DOHH2 (cell line): ENCODE measurements around the gene PRKAR1B.

ENCODE experiments used
- H3F3A ChIP-seq: fragments of 200-600 bp; sonication (generic), shearing (Covaris generic); 2 replicates; pipeline ENCODE4 v1.6.0; 2016; ENCODE audit warnings: antibody characterized with exemption, mild to moderate bottlenecking; ENCODE audit not compliant: control insufficient read depth, insufficient read depth
- H3K27ac ChIP-seq: fragments of 200-600 bp; sonication (generic); 2 replicates; pipeline ENCODE4 v1.5.1; 2014; ENCODE audit warnings: low read depth, mild to moderate bottlenecking, low read length, moderate library complexity
- H3K27me3 ChIP-seq: fragments of 200-600 bp; sonication (generic); 2 replicates; pipeline ENCODE4 v1.6.1; 2014; ENCODE audit warnings: mild to moderate bottlenecking, low read length, mixed read lengths; ENCODE audit not compliant: control insufficient read depth
- H3K36me3 ChIP-seq: fragments of 200-600 bp; sonication (generic); 2 replicates; pipeline ENCODE4 v1.6.1; 2014; ENCODE audit warnings: mild to moderate bottlenecking, low read length, moderate library complexity, mixed read lengths; ENCODE audit not compliant: control insufficient read depth
- H3K4me1 ChIP-seq: fragments of 200-600 bp; sonication (generic); 2 replicates; pipeline ENCODE4 v1.6.1; 2014; ENCODE audit warnings: mild to moderate bottlenecking, low read length, mixed read lengths; ENCODE audit not compliant: control insufficient read depth
- H3K4me2 ChIP-seq: fragments of 200-600 bp; sonication (generic); 2 replicates; pipeline ENCODE4 v1.6.0; 2014; ENCODE audit warnings: mild to moderate bottlenecking, low read length, moderate library complexity
- H3K4me3 ChIP-seq: fragments of 200-600 bp; sonication (generic); 2 replicates; pipeline ENCODE4 v1.5.1; 2014; ENCODE audit warnings: mild to moderate bottlenecking, low read length, mixed read lengths
- H3K79me2 ChIP-seq: fragments of 200-600 bp; sonication (generic); 2 replicates; pipeline ENCODE4 v1.6.1; 2014; ENCODE audit warnings: mild to moderate bottlenecking, low read length, mixed read lengths; ENCODE audit not compliant: control insufficient read depth
- H3K9me2 ChIP-seq: fragments of 200-600 bp; sonication (generic); replicated peaks from 2 replicates; pipeline ENCODE4 v1.6.1; 2014; ENCODE audit warnings: mild to moderate bottlenecking, low read length, mixed read lengths; ENCODE audit not compliant: control insufficient read depth
- H3K9me3 ChIP-seq: fragments of 200-600 bp; sonication (generic); 2 replicates; pipeline ENCODE4 v1.6.1; 2014; ENCODE audit warnings: antibody characterized with exemption, low read length, mixed read lengths; ENCODE audit not compliant: control insufficient read depth, insufficient read depth
- H4K20me1 ChIP-seq: fragments of 200-600 bp; sonication (generic); 2 replicates; pipeline ENCODE4 v1.6.0; 2014; ENCODE audit warnings: low read depth, mild to moderate bottlenecking, antibody characterized with exemption, low read length, moderate library complexity; ENCODE audit not compliant: control insufficient read depth, insufficient read depth
- CTCF ChIP-seq: fragments of 200-600 bp; sonication (generic); IDR thresholded peaks from one replicate; pipeline ENCODE4 v1.5.1; 2014; ENCODE audit warnings: antibody characterized with exemption, mild to moderate bottlenecking, low read depth, low read length; ENCODE audit not compliant: poor library complexity, severe bottlenecking
- EZH2phosphoT487 ChIP-seq: fragments of 200-600 bp; sonication (generic); IDR thresholded peaks from 2 replicates; pipeline ENCODE4 v1.6.1; 2017; ENCODE audit warnings: borderline replicate concordance, mild to moderate bottlenecking, antibody characterized with exemption, low read length, moderate library complexity, mixed read lengths

PRKAR1B gene

GRCh38 chr7:713139-713457 is 14.0 kb downstream of the PRKAR1B start:
- Histone ChIP-seq H3K9me3 (no peaks in the 10 kb centered on the region), H3K79me2 (peaks cover 50% of the 10 kb centered on the region), H3K4me3 (no peak overlapping the region), H3F3A (no peaks in the 10 kb centered on the region), H3K27me3 (no peaks in the 10 kb centered on the region), H4K20me1 (no peaks in the 10 kb centered on the region), H3K27ac (no peak overlapping the region), H3K36me3 (peaks cover 30% of the 10 kb centered on the region), H3K9me2 (no peaks in the 10 kb centered on the region), H3K4me2 (no peak overlapping the region), H3K4me1 (no peaks in the 10 kb centered on the region)
- no peak for TF ChIP-seq CTCF
- no peak for TF ChIP-seq EZH2phosphoT487

- H3K4me2 ChIP-seq: no peak overlapping the region
- no peak overlapping the region for H3K4me3 ChIP-seq
- TF ChIP-seq EZH2phosphoT487: no peak
- no peak for TF ChIP-seq CTCF
Observed at GRCh38 chr7:712381-713138, 14.5 kb downstream of the PRKAR1B start.

GRCh38 chr7:711922-712380 is 15.1 kb downstream of the PRKAR1B start:
- Histone ChIP-seq H3K9me3 (no peaks in the 10 kb centered on the region), H3K36me3 (peaks cover 40% of the 10 kb centered on the region), H4K20me1 (no peaks in the 10 kb centered on the region), H3K9me2 (no peaks in the 10 kb centered on the region), H3K4me1 (no peaks in the 10 kb centered on the region), H3K79me2 (peaks cover 50% of the 10 kb centered on the region), H3K4me2 (no peak overlapping the region), H3F3A (no peaks in the 10 kb centered on the region), H3K4me3 (no peak overlapping the region), H3K27ac (no peak overlapping the region), H3K27me3 (no peaks in the 10 kb centered on the region)
- TF ChIP-seq CTCF (no peak), EZH2phosphoT487 (no peak)

More at GRCh38 chr7:712381-713138, 14.5 kb downstream of the PRKAR1B start:
- Histone ChIP-seq H4K20me1 (no peaks in the 10 kb centered on the region), H3K9me2 (no peaks in the 10 kb centered on the region), H3K9me3 (no peaks in the 10 kb centered on the region), H3F3A (no peaks in the 10 kb centered on the region), H3K79me2 (peaks cover 50% of the 10 kb centered on the region), H3K36me3 (peaks cover 35% of the 10 kb centered on the region), H3K27ac (no peak overlapping the region), H3K4me1 (no peaks in the 10 kb centered on the region), H3K27me3 (no peaks in the 10 kb centered on the region)
